Fibroblast of pulmonary artery (primary cell): ENCODE measurements around the gene CLPTM1.

Source experiments
- DNase-seq: peaks from one replicate; pipeline ENCODE4 v3.0.0-alpha.2; 2010; ENCODE audit warnings: low read depth
- H3K4me3 ChIP-seq: replicated peaks from 2 replicates; pipeline ENCODE4 v1.5.1; 2011; ENCODE audit warnings: low read depth, mild to moderate bottlenecking, control low read depth, low read length, moderate library complexity
- TF ChIP-seq, protein P1 (sequence below): IDR thresholded peaks from 2 replicates; pipeline ENCODE4 v1.5.1; 2011; ENCODE audit warnings: mild to moderate bottlenecking, control low read depth, low read length, inconsistent platforms; ENCODE audit errors: missing control alignments

CLPTM1 gene, protein sequence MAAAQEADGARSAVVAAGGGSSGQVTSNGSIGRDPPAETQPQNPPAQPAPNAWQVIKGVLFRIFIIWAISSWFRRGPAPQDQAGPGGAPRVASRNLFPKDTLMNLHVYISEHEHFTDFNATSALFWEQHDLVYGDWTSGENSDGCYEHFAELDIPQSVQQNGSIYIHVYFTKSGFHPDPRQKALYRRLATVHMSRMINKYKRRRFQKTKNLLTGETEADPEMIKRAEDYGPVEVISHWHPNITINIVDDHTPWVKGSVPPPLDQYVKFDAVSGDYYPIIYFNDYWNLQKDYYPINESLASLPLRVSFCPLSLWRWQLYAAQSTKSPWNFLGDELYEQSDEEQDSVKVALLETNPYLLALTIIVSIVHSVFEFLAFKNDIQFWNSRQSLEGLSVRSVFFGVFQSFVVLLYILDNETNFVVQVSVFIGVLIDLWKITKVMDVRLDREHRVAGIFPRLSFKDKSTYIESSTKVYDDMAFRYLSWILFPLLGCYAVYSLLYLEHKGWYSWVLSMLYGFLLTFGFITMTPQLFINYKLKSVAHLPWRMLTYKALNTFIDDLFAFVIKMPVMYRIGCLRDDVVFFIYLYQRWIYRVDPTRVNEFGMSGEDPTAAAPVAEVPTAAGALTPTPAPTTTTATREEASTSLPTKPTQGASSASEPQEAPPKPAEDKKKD

DNA sequence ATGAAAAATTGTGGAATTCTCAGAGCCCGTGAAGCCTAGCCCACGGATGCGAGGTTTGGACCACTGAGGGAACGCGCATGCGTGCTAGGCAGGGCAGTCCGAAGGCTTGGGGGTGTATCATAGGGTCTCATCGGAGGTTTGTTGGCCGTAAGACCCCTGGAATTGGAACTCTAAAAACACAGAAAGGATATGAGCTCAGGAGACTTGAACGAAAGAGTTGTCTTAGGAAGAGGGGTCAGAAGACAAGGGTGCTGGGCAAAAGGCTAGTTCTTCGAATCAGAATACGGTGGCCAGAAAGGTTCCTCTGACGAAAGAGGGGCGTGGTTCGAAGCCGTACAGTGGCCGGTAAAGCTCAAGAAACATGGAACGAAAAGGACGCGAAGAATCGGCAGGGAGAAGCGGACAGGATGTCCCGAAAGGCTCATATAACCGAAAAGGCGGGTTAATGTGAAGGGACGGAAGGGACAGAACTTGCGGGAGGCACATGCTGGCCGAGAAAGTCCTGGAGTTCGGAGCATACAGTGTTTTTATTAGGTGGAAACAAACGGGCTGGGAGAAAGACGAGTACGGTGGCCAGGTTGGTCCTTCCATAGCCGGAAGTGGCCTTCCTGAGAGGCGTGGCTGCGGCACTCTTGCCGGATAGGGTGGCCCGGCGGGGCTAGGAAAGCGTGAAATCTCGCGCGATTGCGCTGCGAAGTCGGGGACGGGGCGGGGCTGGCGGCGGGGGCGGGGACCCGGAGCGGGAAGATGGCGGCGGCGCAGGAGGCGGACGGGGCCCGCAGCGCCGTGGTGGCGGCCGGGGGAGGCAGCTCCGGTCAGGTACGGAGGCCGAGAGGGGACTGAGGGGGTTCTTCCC, at the start of gene CLPTM1:
CLPTM1 (plus strand) TSS at position 732 of the 856 bp plus-strand sequence; CDS start at position 748, 16 bp downstream.
- DNase-seq: peak; percentile 98
- TF ChIP-seq, protein P1, sequence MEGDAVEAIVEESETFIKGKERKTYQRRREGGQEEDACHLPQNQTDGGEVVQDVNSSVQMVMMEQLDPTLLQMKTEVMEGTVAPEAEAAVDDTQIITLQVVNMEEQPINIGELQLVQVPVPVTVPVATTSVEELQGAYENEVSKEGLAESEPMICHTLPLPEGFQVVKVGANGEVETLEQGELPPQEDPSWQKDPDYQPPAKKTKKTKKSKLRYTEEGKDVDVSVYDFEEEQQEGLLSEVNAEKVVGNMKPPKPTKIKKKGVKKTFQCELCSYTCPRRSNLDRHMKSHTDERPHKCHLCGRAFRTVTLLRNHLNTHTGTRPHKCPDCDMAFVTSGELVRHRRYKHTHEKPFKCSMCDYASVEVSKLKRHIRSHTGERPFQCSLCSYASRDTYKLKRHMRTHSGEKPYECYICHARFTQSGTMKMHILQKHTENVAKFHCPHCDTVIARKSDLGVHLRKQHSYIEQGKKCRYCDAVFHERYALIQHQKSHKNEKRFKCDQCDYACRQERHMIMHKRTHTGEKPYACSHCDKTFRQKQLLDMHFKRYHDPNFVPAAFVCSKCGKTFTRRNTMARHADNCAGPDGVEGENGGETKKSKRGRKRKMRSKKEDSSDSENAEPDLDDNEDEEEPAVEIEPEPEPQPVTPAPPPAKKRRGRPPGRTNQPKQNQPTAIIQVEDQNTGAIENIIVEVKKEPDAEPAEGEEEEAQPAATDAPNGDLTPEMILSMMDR: no peak
- peak within 1 kb of the TSS; percentile 96 for H3K4me3 ChIP-seq

DNA sequence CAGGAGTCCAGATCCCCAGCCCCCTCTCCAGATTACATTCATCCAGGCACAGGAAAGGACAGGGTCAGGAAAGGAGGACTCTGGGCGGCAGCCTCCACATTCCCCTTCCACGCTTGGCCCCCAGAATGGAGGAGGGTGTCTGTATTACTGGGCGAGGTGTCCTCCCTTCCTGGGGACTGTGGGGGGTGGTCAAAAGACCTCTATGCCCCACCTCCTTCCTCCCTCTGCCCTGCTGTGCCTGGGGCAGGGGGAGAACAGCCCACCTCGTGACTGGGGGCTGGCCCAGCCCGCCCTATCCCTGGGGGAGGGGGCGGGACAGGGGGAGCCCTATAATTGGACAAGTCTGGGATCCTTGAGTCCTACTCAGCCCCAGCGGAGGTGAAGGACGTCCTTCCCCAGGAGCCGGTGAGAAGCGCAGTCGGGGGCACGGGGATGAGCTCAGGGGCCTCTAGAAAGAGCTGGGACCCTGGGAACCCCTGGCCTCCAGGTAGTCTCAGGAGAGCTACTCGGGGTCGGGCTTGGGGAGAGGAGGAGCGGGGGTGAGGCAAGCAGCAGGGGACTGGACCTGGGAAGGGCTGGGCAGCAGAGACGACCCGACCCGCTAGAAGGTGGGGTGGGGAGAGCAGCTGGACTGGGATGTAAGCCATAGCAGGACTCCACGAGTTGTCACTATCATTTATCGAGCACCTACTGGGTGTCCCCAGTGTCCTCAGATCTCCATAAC, 49.6 kb upstream of the CLPTM1 start, which contains the start of gene APOE:
APOE (plus strand) TSS at position 360 of the 724 bp plus-strand sequence. CDS start 829 bp downstream, outside the sequence.
- DNase-seq: peak; percentile 72
- peak within 1 kb of the TSS; percentile 77 for H3K4me3 ChIP-seq
- TF ChIP-seq, protein P1: no peak

DNA sequence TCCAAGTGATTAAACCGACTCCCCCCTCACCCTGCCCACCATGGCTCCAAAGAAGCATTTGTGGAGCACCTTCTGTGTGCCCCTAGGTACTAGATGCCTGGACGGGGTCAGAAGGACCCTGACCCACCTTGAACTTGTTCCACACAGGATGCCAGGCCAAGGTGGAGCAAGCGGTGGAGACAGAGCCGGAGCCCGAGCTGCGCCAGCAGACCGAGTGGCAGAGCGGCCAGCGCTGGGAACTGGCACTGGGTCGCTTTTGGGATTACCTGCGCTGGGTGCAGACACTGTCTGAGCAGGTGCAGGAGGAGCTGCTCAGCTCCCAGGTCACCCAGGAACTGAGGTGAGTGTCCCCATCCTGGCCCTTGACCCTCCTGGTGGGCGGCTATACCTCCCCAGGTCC, 47.6 kb upstream of the CLPTM1 start:
- peak overlapping the region; percentile 24 for H3K4me3 ChIP-seq
- TF ChIP-seq, protein P1: no peak
- DNase-seq: no peak

DNA sequence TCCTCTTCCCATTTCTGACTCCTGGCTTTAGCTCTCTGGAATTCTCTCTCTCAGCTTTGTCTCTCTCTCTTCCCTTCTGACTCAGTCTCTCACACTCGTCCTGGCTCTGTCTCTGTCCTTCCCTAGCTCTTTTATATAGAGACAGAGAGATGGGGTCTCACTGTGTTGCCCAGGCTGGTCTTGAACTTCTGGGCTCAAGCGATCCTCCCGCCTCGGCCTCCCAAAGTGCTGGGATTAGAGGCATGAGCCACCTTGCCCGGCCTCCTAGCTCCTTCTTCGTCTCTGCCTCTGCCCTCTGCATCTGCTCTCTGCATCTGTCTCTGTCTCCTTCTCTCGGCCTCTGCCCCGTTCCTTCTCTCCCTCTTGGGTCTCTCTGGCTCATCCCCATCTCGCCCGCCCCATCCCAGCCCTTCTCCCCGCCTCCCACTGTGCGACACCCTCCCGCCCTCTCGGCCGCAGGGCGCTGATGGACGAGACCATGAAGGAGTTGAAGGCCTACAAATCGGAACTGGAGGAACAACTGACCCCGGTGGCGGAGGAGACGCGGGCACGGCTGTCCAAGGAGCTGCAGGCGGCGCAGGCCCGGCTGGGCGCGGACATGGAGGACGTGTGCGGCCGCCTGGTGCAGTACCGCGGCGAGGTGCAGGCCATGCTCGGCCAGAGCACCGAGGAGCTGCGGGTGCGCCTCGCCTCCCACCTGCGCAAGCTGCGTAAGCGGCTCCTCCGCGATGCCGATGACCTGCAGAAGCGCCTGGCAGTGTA, 46.9 kb upstream of the CLPTM1 start:
- peak overlapping the region; percentile 24 for H3K4me3 ChIP-seq
- TF ChIP-seq, protein P1: no peak
- DNase-seq: no peak

DNA sequence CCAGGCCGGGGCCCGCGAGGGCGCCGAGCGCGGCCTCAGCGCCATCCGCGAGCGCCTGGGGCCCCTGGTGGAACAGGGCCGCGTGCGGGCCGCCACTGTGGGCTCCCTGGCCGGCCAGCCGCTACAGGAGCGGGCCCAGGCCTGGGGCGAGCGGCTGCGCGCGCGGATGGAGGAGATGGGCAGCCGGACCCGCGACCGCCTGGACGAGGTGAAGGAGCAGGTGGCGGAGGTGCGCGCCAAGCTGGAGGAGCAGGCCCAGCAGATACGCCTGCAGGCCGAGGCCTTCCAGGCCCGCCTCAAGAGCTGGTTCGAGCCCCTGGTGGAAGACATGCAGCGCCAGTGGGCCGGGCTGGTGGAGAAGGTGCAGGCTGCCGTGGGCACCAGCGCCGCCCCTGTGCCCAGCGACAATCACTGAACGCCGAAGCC, 46.3 kb upstream of the CLPTM1 start:
- DNase-seq: no peak
- TF ChIP-seq, protein P1: no peak
- H3K4me3 ChIP-seq: no peak overlapping the region
